Measurements from ENCODE around the gene METTL8.

DNA sequence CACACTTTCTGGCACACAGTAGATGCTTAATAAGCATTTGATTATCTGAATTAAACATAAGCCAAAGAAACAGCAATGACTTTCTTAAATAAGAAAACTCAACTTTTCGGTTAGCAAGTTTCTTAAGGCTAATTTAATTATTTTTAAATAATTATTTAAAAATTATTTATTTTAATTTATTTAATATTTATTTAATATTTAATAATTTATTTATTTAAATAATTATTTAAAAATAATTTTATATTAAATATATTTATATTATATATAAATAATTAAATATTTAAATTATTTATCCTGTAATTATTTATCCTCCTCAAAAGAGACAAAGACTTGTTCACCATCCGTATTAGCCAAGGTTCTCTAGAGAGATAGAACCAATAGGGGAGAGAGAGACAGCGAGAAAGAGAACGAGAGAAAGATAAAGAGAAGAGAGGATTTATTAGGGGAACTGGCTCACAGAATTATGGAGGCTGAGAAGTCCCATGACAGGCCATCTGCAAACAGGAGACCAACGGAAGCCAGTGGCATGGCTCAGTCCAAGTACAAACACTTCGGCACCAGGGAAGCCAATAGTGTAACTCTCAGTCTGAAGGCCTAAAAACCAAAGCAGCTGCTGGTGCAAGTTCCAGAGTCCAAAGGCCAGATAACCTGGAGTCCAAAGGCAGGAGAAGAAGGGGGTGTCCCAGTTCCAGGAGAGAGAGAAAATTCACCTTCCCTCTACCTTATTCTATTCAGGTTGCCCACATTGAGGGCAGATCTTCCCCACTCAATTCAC lies 125.3 kb downstream of the METTL8 start:
- TF ChIP-seq, protein P1, sequence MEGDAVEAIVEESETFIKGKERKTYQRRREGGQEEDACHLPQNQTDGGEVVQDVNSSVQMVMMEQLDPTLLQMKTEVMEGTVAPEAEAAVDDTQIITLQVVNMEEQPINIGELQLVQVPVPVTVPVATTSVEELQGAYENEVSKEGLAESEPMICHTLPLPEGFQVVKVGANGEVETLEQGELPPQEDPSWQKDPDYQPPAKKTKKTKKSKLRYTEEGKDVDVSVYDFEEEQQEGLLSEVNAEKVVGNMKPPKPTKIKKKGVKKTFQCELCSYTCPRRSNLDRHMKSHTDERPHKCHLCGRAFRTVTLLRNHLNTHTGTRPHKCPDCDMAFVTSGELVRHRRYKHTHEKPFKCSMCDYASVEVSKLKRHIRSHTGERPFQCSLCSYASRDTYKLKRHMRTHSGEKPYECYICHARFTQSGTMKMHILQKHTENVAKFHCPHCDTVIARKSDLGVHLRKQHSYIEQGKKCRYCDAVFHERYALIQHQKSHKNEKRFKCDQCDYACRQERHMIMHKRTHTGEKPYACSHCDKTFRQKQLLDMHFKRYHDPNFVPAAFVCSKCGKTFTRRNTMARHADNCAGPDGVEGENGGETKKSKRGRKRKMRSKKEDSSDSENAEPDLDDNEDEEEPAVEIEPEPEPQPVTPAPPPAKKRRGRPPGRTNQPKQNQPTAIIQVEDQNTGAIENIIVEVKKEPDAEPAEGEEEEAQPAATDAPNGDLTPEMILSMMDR (IDR thresholded peaks at IDR 0.05): no peak
- TF ChIP-seq POLR2A (IDR thresholded peaks at IDR 0.05): no peak
